Measurements from ENCODE around the gene FLCN.

DNA sequence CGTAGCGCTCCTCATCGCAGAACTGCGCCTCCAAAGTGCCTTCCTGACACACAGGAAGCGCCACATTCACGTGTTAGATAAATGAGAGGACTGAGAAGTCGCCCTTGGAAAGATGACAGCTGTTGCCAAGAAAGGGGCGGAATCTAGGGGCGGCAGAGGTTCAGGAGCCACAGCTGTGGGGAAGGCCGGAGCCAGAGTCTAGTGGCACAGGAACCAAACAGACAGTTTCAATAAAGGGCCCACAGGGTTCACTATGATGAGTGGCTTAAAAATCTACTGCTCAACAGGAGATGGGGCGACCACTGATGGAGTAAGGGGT is 4.7 kb downstream of the FLCN start:
- TF ChIP-seq, protein P1, sequence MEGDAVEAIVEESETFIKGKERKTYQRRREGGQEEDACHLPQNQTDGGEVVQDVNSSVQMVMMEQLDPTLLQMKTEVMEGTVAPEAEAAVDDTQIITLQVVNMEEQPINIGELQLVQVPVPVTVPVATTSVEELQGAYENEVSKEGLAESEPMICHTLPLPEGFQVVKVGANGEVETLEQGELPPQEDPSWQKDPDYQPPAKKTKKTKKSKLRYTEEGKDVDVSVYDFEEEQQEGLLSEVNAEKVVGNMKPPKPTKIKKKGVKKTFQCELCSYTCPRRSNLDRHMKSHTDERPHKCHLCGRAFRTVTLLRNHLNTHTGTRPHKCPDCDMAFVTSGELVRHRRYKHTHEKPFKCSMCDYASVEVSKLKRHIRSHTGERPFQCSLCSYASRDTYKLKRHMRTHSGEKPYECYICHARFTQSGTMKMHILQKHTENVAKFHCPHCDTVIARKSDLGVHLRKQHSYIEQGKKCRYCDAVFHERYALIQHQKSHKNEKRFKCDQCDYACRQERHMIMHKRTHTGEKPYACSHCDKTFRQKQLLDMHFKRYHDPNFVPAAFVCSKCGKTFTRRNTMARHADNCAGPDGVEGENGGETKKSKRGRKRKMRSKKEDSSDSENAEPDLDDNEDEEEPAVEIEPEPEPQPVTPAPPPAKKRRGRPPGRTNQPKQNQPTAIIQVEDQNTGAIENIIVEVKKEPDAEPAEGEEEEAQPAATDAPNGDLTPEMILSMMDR (IDR thresholded peaks at IDR 0.05): no peak
- TF ChIP-seq POLR2A (IDR thresholded peaks at IDR 0.05): no peak

Measured in testis (tissue), 2 donors.